Globus pallidus (tissue), 1 donor: ENCODE results near the gene MORF4L2.

ENCODE experiments used
- DNase-seq: peaks from one replicate; pipeline ENCODE4 v3.0.0-alpha.2; 2015; ENCODE audit warnings: low spot score

The MORF4L2 gene

GRCh38 chrX:103686199-103687072 lies at the start of gene MORF4L2:
TSS of gene MORF4L2 (minus strand) at chrX:103686699. CDS start at chrX:103677027, 9,672 bp downstream.
- peak; percentile 96 for DNase-seq

GRCh38 chrX:103734125-103734760 lies 47.7 kb upstream of the MORF4L2 start:
- no peak for DNase-seq

- no peak for DNase-seq
Measured at GRCh38 chrX:103733017-103733416, 46.5 kb upstream of the MORF4L2 start.

GRCh38 chrX:103730796-103731493 lies 44.4 kb upstream of the MORF4L2 start:
- no peak for DNase-seq

- DNase-seq: no peak
Measured at GRCh38 chrX:103730147-103730795, 43.8 kb upstream of the MORF4L2 start.

GRCh38 chrX:103729015-103729414 lies 42.5 kb upstream of the MORF4L2 start:
- DNase-seq: no peak

- no peak for DNase-seq
Measured at GRCh38 chrX:103727115-103727514, 40.6 kb upstream of the MORF4L2 start.

GRCh38 chrX:103726477-103726876 lies 40.0 kb upstream of the MORF4L2 start:
- no peak for DNase-seq

GRCh38 chrX:103722505-103722904 lies 36.0 kb upstream of the MORF4L2 start:
- no peak for DNase-seq

- no peak for DNase-seq
Measured at GRCh38 chrX:103718120-103718519, 31.6 kb upstream of the MORF4L2 start.

- no peak for DNase-seq
Measured at GRCh38 chrX:103716962-103717361, 30.5 kb upstream of the MORF4L2 start.

GRCh38 chrX:103710609-103711008 lies 24.1 kb upstream of the MORF4L2 start, which contains the start of gene TMEM31:
TSS of gene TMEM31 (plus strand) at chrX:103710909. CDS start at chrX:103712259, 1,350 bp downstream.
- DNase-seq: no peak

- DNase-seq: peak; percentile 91
Measured at GRCh38 chrX:103704863-103705262, 18.4 kb upstream of the MORF4L2 start.

GRCh38 chrX:103699243-103699642 lies 12.7 kb upstream of the MORF4L2 start:
- no peak for DNase-seq

GRCh38 chrX:103697687-103698086 lies 11.2 kb upstream of the MORF4L2 start:
- no peak for DNase-seq

- no peak for DNase-seq
Measured at GRCh38 chrX:103691059-103691458, 4.6 kb upstream of the MORF4L2 start.

- peak; percentile 77 for DNase-seq
Measured at GRCh38 chrX:103688946-103689345, 2.4 kb upstream of the MORF4L2 start.

- peak; percentile 87 for DNase-seq
Measured at GRCh38 chrX:103687696-103688201, 1.2 kb upstream of the MORF4L2 start.

GRCh38 chrX:103687073-103687695 lies 685 bp upstream of the MORF4L2 start:
- DNase-seq: peak; percentile 81

- DNase-seq: no peak
Measured at GRCh38 chrX:103685396-103685795, 1.1 kb downstream of the MORF4L2 start.

- DNase-seq: no peak
Measured at GRCh38 chrX:103681443-103681842, 5.1 kb downstream of the MORF4L2 start.
